NT2/D1 (cell line): ENCODE data around the gene PNMA1.

ENCODE experiments used
- DNase-seq: peaks from one replicate; pipeline ENCODE4 v3.0.0-alpha.2; 2011; ENCODE audit warnings: low read depth, low spot score
- H3K27me3 ChIP-seq: 2 replicates; pipeline ENCODE4 v1.6.0; 2011; ENCODE audit warnings: mild to moderate bottlenecking; ENCODE audit not compliant: insufficient read length, insufficient read depth
- H3K36me3 ChIP-seq: 2 replicates; pipeline ENCODE4 v1.6.1; 2011; ENCODE audit warnings: mild to moderate bottlenecking, low read length, mixed read lengths; ENCODE audit not compliant: insufficient read depth, insufficient read length
- H3K4me1 ChIP-seq: 2 replicates; pipeline ENCODE4 v1.5.1; 2011; ENCODE audit not compliant: insufficient read depth, insufficient read length
- H3K4me3 ChIP-seq: 2 replicates; pipeline ENCODE4 v1.5.1; 2011; ENCODE audit warnings: low read depth; ENCODE audit not compliant: insufficient read length
- H3K9ac ChIP-seq: 2 replicates; pipeline ENCODE4 v1.6.0; 2011; ENCODE audit warnings: low read depth; ENCODE audit not compliant: insufficient read length
- H3K9me3 ChIP-seq: 2 replicates; pipeline ENCODE4 v1.5.1; 2011; ENCODE audit warnings: mild to moderate bottlenecking, low read length; ENCODE audit not compliant: insufficient read depth
- SUZ12 ChIP-seq: IDR thresholded peaks from 2 replicates; pipeline ENCODE4 v1.6.1; 2011; ENCODE audit not compliant: insufficient read length, insufficient read depth; ENCODE audit errors: extremely low read depth
- YY1 ChIP-seq: IDR thresholded peaks from 2 replicates; pipeline ENCODE4 v1.6.1; 2011; ENCODE audit not compliant: insufficient read length, insufficient read depth
- ZNF274 ChIP-seq: IDR thresholded peaks from 2 replicates; pipeline ENCODE4 v1.6.1; 2011; ENCODE audit warnings: mild to moderate bottlenecking, low read depth, low read length

The PNMA1 gene

DNA sequence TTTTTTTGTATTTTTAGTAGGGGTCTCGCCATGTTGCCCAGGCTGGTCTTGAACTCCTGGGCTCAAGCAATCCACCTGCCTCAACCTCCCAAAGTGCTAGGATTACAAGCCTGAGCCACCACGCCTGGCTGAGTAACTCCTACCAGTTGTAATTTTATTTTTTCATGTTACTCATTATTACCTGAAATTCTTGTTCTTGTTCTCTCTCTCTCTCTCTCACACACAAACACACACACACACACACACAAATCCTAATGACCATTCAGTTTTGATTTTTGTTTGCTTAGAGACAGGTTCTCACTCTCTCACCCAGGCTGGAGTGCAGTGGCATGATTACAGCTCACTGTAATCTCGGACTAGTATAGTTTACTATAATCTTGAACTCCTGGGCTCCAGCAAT lies 39.2 kb downstream of the PNMA1 start:
- no peak overlapping the region for H3K4me3 ChIP-seq
- no peak for DNase-seq
- H3K4me1 ChIP-seq: no peaks in the 10 kb centered on the region
- H3K27me3 ChIP-seq: no peaks in the 10 kb centered on the region
- H3K9me3 ChIP-seq: no peaks in the 10 kb centered on the region
- TF ChIP-seq SUZ12 (no peak), YY1 (no peak), ZNF274 (no peak)
- peaks cover 2% of the 10 kb centered on the region for H3K36me3 ChIP-seq
- no peak overlapping the region for H3K9ac ChIP-seq

DNA sequence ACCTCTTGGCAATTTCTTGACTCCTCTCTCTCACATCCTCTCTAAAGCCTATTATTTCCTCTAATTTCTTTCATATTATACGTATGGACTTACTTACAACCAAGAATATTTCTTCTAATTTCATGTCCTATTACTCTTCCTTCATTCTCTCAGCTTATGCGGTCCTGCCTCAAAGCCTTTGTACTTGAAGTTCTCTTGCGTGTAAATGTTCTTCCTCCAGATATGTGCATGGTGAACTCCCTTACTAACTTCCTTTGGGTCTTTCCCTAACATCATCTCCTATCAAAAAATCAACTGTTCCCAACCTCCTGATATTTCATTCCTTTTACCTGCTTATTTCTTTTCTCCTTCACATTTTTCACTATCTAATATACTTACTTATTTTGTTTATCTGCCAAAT lies 46.3 kb downstream of the PNMA1 start:
- Histone ChIP-seq H3K27me3 (no peaks in the 10 kb centered on the region), H3K4me1 (no peaks in the 10 kb centered on the region), H3K9me3 (no peaks in the 10 kb centered on the region), H3K4me3 (no peak overlapping the region), H3K9ac (no peak overlapping the region), H3K36me3 (peaks cover 2% of the 10 kb centered on the region)
- no peak for DNase-seq
- TF ChIP-seq ZNF274: no peak
- no peak for TF ChIP-seq SUZ12
- TF ChIP-seq YY1: no peak

DNA sequence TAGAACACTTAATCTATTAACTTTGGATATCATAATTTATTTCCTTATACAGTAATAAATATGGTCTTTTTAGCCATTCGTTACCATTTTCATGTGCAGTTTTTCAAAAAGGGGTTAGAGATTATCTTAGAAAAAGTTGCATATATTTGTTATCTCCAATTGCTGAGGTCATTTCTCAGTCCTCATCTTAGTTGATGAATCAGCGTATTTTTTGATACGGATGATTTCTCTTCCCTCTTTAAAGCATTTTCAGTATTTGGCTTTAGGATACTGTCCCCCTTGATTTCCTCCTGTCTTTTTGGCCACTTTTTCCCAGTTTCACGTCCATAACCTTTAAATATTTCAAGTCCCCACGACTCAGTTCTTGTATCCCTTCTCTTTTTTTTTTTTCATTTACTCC lies 47.6 kb downstream of the PNMA1 start:
- Histone ChIP-seq H3K4me3 (no peak overlapping the region), H3K9me3 (no peaks in the 10 kb centered on the region), H3K4me1 (no peaks in the 10 kb centered on the region), H3K9ac (no peak overlapping the region), H3K27me3 (no peaks in the 10 kb centered on the region), H3K36me3 (no peaks in the 10 kb centered on the region)
- TF ChIP-seq ZNF274: no peak
- TF ChIP-seq SUZ12: no peak
- TF ChIP-seq YY1: no peak
- no peak for DNase-seq

DNA sequence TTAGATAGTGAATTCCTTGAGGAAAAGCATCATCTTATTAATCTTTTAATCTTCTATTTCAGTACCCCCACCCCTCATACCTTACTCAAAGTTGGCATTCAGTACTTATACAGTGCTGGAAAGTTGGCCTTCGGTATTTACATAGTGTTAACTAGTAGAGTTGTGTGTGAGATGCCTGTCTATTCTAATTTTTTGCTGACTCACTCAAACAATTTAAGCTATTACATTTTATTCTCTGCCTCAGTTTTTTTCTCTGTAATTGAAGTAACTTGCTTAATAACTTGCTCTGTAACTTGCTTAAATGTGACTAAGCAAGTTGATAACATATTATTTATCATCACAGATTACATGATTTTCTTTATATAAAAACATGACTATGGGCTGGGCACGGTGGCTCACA lies 49.1 kb downstream of the PNMA1 start:
- DNase-seq: no peak
- no peaks in the 10 kb centered on the region for H3K27me3 ChIP-seq
- no peaks in the 10 kb centered on the region for H3K4me1 ChIP-seq
- no peak overlapping the region for H3K4me3 ChIP-seq
- H3K9ac ChIP-seq: no peak overlapping the region
- no peaks in the 10 kb centered on the region for H3K36me3 ChIP-seq
- no peak for TF ChIP-seq YY1
- no peak for TF ChIP-seq SUZ12
- TF ChIP-seq ZNF274: no peak
- H3K9me3 ChIP-seq: no peaks in the 10 kb centered on the region

DNA sequence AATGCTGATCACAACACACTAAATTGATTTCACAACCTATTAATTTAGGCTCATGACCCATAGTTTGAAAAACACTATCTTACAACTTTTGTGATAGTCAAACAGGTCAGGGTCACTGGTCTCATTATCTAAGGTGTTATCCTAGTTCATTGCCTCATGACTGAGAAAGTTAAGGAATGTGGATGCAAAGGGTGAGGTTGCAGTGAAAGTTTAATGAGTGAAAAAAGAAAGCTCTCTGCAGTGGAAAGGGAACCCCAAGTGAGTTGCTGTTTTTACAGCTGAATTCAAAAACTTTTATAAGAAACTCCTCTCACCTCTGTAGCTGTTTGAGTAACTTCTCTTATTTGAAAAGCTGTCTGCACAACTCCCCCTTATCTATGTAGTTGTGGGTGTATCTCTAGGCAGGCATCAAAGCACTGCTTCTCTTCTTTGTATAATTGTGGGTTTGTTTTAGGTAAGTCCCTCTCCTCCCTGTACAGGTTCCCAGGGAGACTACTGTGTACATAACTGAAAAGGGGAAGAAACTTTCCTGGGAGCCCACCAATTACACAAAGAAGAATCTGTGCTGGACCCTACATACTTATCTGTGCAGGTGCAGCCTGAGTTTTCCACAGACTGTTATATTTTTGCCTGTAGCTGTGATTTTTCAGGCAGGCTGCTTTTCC lies 50.5 kb downstream of the PNMA1 start:
- H3K4me3 ChIP-seq: no peak overlapping the region
- H3K9ac ChIP-seq: no peak overlapping the region
- H3K36me3 ChIP-seq: no peaks in the 10 kb centered on the region
- TF ChIP-seq YY1: no peak
- no peak for TF ChIP-seq SUZ12
- no peak for TF ChIP-seq ZNF274
- no peaks in the 10 kb centered on the region for H3K4me1 ChIP-seq
- no peaks in the 10 kb centered on the region for H3K27me3 ChIP-seq
- DNase-seq: no peak
- H3K9me3 ChIP-seq: no peaks in the 10 kb centered on the region

DNA sequence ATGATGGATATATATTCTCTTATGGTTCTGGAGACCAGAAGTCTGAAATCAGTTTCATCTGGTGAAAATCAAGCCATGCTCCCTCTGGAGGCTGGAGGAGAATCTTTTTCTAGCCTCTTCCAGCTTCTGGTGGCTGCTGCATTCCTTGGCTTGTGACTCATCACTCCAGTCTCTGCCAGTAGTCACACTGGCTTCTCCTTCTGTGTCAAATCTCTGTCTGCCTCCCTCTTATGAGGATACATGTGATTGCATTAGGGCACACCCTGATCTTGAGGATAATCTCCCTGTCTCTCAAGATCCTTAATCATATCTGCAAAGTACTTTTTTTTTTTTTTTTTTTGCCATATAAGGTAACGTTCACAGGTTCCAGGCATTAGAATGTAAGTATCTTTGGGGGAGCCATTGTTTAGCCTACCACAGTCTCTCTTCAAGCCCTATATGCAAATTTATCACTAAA lies 51.7 kb downstream of the PNMA1 start:
- Histone ChIP-seq H3K9ac (no peak overlapping the region), H3K36me3 (no peaks in the 10 kb centered on the region), H3K4me1 (no peaks in the 10 kb centered on the region), H3K9me3 (no peaks in the 10 kb centered on the region), H3K4me3 (no peak overlapping the region), H3K27me3 (no peaks in the 10 kb centered on the region)
- DNase-seq: peak; percentile 49
- TF ChIP-seq ZNF274 (no peak), SUZ12 (no peak), YY1 (no peak)

DNA sequence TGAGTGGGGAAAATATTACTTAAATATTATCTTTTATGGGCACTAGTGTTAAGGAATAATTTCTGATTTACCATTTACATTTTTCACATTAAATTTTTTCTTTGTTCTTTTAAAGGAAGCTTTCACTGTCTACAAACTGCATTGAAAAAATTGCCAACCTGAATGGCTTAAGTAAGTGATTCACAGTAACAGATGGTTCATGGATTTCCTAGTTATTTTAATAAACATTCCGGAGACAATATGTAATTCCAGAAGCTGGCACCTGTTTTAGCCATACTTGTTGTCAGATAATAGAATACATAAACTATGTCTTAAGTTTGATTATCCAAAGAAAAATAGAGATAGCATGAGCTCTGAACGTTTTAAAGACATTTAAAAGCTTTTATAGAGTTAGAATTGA lies 52.3 kb downstream of the PNMA1 start:
- DNase-seq: no peak
- Histone ChIP-seq H3K36me3 (no peaks in the 10 kb centered on the region), H3K9me3 (no peaks in the 10 kb centered on the region), H3K27me3 (no peaks in the 10 kb centered on the region), H3K4me1 (no peaks in the 10 kb centered on the region), H3K4me3 (no peak overlapping the region), H3K9ac (no peak overlapping the region)
- TF ChIP-seq SUZ12 (no peak), ZNF274 (no peak), YY1 (no peak)
